ENCODE data around the gene B4GALT2.

B4GALT2 gene

GRCh38 chr1:44012941-44013609 is 34.1 kb downstream of the B4GALT2 start:
- Histone ChIP-seq H3K4me3 (ENCODE audit: low read length) (no peak overlapping the region), H3K9me2 (replicated peaks; ENCODE audit: insufficient read depth, low read length) (no peaks in the 10 kb centered on the region), H3K79me2 (ENCODE audit: low read length) (no peaks in the 10 kb centered on the region), H4K20me1 (ENCODE audit: insufficient read depth, low read length) (no peaks in the 10 kb centered on the region), H2AFZ (ENCODE audit: low read length) (no peak overlapping the region), H3K36me3 (replicated peaks; ENCODE audit: insufficient read depth, low read length) (no peaks in the 10 kb centered on the region), H3K4me1 (ENCODE audit: low read length) (no peaks in the 10 kb centered on the region), H3K9ac (ENCODE audit: low read length) (no peak overlapping the region), H3F3A (ENCODE audit: insufficient read depth, low read length) (no peaks in the 10 kb centered on the region), H3K27ac (ENCODE audit: low read length) (no peak overlapping the region), H3K27me3 (replicated peaks; ENCODE audit: insufficient read depth, low read length) (no peaks in the 10 kb centered on the region), H3K9me3 (replicated peaks; ENCODE audit: insufficient read depth, low read length) (no peaks in the 10 kb centered on the region), H3K4me2 (ENCODE audit: low read depth, low read length) (no peak overlapping the region)
- TF ChIP-seq CTCF (IDR thresholded peaks at IDR 0.05; ENCODE audit: low read length) (no peak), EZH2 (optimal IDR thresholded peaks at IDR 0.05; ENCODE audit: low read depth, low read length) (no peak), EZH2phosphoT487 (IDR thresholded peaks at IDR 0.05; ENCODE audit: low read length) (no peak)
- DNase-seq, result no peak

- Histone ChIP-seq H4K20me1 (ENCODE audit: insufficient read depth, low read length) (no peaks in the 10 kb centered on the region), H3K4me3 (ENCODE audit: low read length) (no peak overlapping the region), H3K4me1 (ENCODE audit: low read length) (no peaks in the 10 kb centered on the region), H3K79me2 (ENCODE audit: low read length) (no peaks in the 10 kb centered on the region), H3F3A (ENCODE audit: insufficient read depth, low read length) (no peaks in the 10 kb centered on the region), H3K27me3 (replicated peaks; ENCODE audit: insufficient read depth, low read length) (no peaks in the 10 kb centered on the region), H3K36me3 (replicated peaks; ENCODE audit: insufficient read depth, low read length) (no peaks in the 10 kb centered on the region), H3K9me3 (replicated peaks; ENCODE audit: insufficient read depth, low read length) (no peaks in the 10 kb centered on the region), H2AFZ (ENCODE audit: low read length) (no peak overlapping the region), H3K27ac (ENCODE audit: low read length) (no peak overlapping the region), H3K9ac (ENCODE audit: low read length) (no peak overlapping the region), H3K4me2 (ENCODE audit: low read depth, low read length) (no peak overlapping the region), H3K9me2 (replicated peaks; ENCODE audit: insufficient read depth, low read length) (no peaks in the 10 kb centered on the region)
- TF ChIP-seq CTCF (IDR thresholded peaks at IDR 0.05; ENCODE audit: low read length) (no peak), EZH2phosphoT487 (IDR thresholded peaks at IDR 0.05; ENCODE audit: low read length) (no peak), EZH2 (optimal IDR thresholded peaks at IDR 0.05; ENCODE audit: low read depth, low read length) (no peak)
- no peak for DNase-seq
Observed at GRCh38 chr1:44013949-44014348, 34.9 kb downstream of the B4GALT2 start.

- no peaks in the 10 kb centered on the region for H3K9me2 ChIP-seq (replicated peaks; ENCODE audit: insufficient read depth, low read length)
- no peaks in the 10 kb centered on the region for H3K79me2 ChIP-seq (ENCODE audit: low read length)
- H2AFZ ChIP-seq (ENCODE audit: low read length), result no peak overlapping the region
- H3K4me2 ChIP-seq (ENCODE audit: low read depth, low read length), result no peak overlapping the region
- H3K27ac ChIP-seq (ENCODE audit: low read length), result no peak overlapping the region
- TF ChIP-seq EZH2 (optimal IDR thresholded peaks at IDR 0.05; ENCODE audit: low read depth, low read length) (no peak), EZH2phosphoT487 (IDR thresholded peaks at IDR 0.05; ENCODE audit: low read length) (no peak), CTCF (IDR thresholded peaks at IDR 0.05; ENCODE audit: low read length) (no peak)
- H3K4me3 ChIP-seq (ENCODE audit: low read length), result no peak overlapping the region
- no peaks in the 10 kb centered on the region for H3K9me3 ChIP-seq (replicated peaks; ENCODE audit: insufficient read depth, low read length)
- H4K20me1 ChIP-seq (ENCODE audit: insufficient read depth, low read length), result no peaks in the 10 kb centered on the region
- no peaks in the 10 kb centered on the region for H3F3A ChIP-seq (ENCODE audit: insufficient read depth, low read length)
- H3K9ac ChIP-seq (ENCODE audit: low read length), result no peak overlapping the region
- DNase-seq, result no peak
- H3K27me3 ChIP-seq (replicated peaks; ENCODE audit: insufficient read depth, low read length), result no peaks in the 10 kb centered on the region
- H3K4me1 ChIP-seq (ENCODE audit: low read length), result no peaks in the 10 kb centered on the region
- no peaks in the 10 kb centered on the region for H3K36me3 ChIP-seq (replicated peaks; ENCODE audit: insufficient read depth, low read length)
Observed at GRCh38 chr1:44014365-44015104, 35.5 kb downstream of the B4GALT2 start.

Measured in MM.1S (cell line).